Stimulated activated naive B cell treated with anti-CD40 and anti-IgM and Interleukin-4, amounts not matched to agents 10 μg/mL and 1 μg/mL and 100 μg/mL, for 72 hours (primary cell): ENCODE results near the gene SMIM10L2A.

Source experiments
- ATAC-seq, 2 donors: fragments of 150-1000 bp; cut with Tn5 transposase; replicated peaks; 2 replicates each; pipeline ENCODE4 v1.10.0; 2021; ENCODE audit warnings: moderate library complexity in 1 of 2
- DNase-seq: peaks from one replicate; pipeline ENCODE4 v3.0.0; 2021
- H3K27ac Mint-ChIP-seq: one replicate; pipeline ENCODE4 v1.8.0; 2022; ENCODE audit warnings: mild to moderate bottlenecking, mixed read lengths
- H3K27me3 Mint-ChIP-seq, 2 donors: one replicate each; pipeline ENCODE4 v1.8.0; 2022; ENCODE audit warnings: mixed read lengths in 2 of 2
- H3K36me3 Mint-ChIP-seq, 2 donors: one replicate each; pipeline ENCODE4 v1.8.0; 2022; ENCODE audit warnings: mixed read lengths in 2 of 2, mild to moderate bottlenecking in 1 of 2
- H3K4me1 Mint-ChIP-seq, 2 donors: one replicate each; pipeline ENCODE4 v1.8.0; 2022; ENCODE audit warnings: mixed read lengths in 2 of 2, mild to moderate bottlenecking in 1 of 2
- H3K4me3 Mint-ChIP-seq, 2 donors: one replicate each; pipeline ENCODE4 v1.8.0; 2022; ENCODE audit warnings: mild to moderate bottlenecking in 2 of 2, mixed read lengths in 2 of 2, moderate library complexity in 1 of 2
- H3K9me3 Mint-ChIP-seq, 2 donors: one replicate each; pipeline ENCODE4 v1.8.0; 2022; ENCODE audit warnings: mixed read lengths in 2 of 2, mild to moderate bottlenecking in 1 of 2

SMIM10L2A gene

GRCh38 chrX:135421932-135422809 is at the start of gene SMIM10L2A:
Gene SMIM10L2A (plus strand): TSS chrX:135421944. CDS start chrX:135422132, 188 bp downstream.
- H3K27me3 Mint-ChIP-seq = peaks cover 20 to 22% of the 10 kb centered on the region in 2 donors
- DNase-seq (no peak), ATAC-seq (peak; percentile 70 to 77)
- H3K36me3 Mint-ChIP-seq = no peaks in the 10 kb centered on the region
- no peaks in the 10 kb centered on the region for H3K9me3 Mint-ChIP-seq
- peak within 1 kb of the TSS; percentile 47 to 72 for H3K4me3 Mint-ChIP-seq
- peaks cover 0 to 2% of the 10 kb centered on the region in 2 donors for H3K4me1 Mint-ChIP-seq
- no peak within 1 kb of the TSS for H3K27ac Mint-ChIP-seq

GRCh38 chrX:135373357-135373756 is 48.4 kb upstream of the SMIM10L2A start:
- Mint-ChIP-seq H3K9me3 (peaks cover 1 to 5% of the 10 kb centered on the region in 2 donors), H3K4me1 (no peaks in the 10 kb centered on the region), H3K27me3 (peaks cover 0 to 4% of the 10 kb centered on the region in 2 donors), H3K27ac (no peak overlapping the region), H3K36me3 (peaks cover 0 to 2% of the 10 kb centered on the region in 2 donors), H3K4me3 (no peak overlapping the region)
- DNase-seq (no peak), ATAC-seq (no peak)

- no peak overlapping the region for H3K27ac Mint-ChIP-seq
- no peak for DNase-seq
- H3K4me1 Mint-ChIP-seq = no peaks in the 10 kb centered on the region
- H3K27me3 Mint-ChIP-seq = peaks cover 8 to 16% of the 10 kb centered on the region in 2 donors
- no peaks in the 10 kb centered on the region for H3K36me3 Mint-ChIP-seq
- no peak for ATAC-seq
- no peak overlapping the region for H3K4me3 Mint-ChIP-seq
- H3K9me3 Mint-ChIP-seq = no peaks in the 10 kb centered on the region
Measured at GRCh38 chrX:135382260-135382659, 39.5 kb upstream of the SMIM10L2A start.

GRCh38 chrX:135383249-135383648 is 38.5 kb upstream of the SMIM10L2A start:
- ATAC-seq (no peak), DNase-seq (no peak)
- H3K4me3 Mint-ChIP-seq = no peak overlapping the region
- H3K27me3 Mint-ChIP-seq = peaks cover 9 to 21% of the 10 kb centered on the region in 2 donors
- H3K36me3 Mint-ChIP-seq = no peaks in the 10 kb centered on the region
- no peak overlapping the region for H3K27ac Mint-ChIP-seq
- H3K4me1 Mint-ChIP-seq = no peaks in the 10 kb centered on the region
- H3K9me3 Mint-ChIP-seq = no peaks in the 10 kb centered on the region

- Mint-ChIP-seq H3K4me3 (no peak overlapping the region), H3K27me3 (peaks cover 13 to 21% of the 10 kb centered on the region in 2 donors), H3K4me1 (no peaks in the 10 kb centered on the region), H3K36me3 (no peaks in the 10 kb centered on the region), H3K27ac (no peak overlapping the region), H3K9me3 (peaks cover 0 to 3% of the 10 kb centered on the region in 2 donors)
- no peak for ATAC-seq
- no peak for DNase-seq
Measured at GRCh38 chrX:135384161-135384836, 37.4 kb upstream of the SMIM10L2A start.

GRCh38 chrX:135388841-135389240 is 32.9 kb upstream of the SMIM10L2A start:
- DNase-seq = no peak
- peaks cover 0 to 3% of the 10 kb centered on the region in 2 donors for H3K9me3 Mint-ChIP-seq
- no peaks in the 10 kb centered on the region for H3K4me1 Mint-ChIP-seq
- no peak overlapping the region for H3K4me3 Mint-ChIP-seq
- peaks cover 8 to 11% of the 10 kb centered on the region in 2 donors for H3K27me3 Mint-ChIP-seq
- no peak overlapping the region for H3K27ac Mint-ChIP-seq
- no peaks in the 10 kb centered on the region for H3K36me3 Mint-ChIP-seq
- no peak for ATAC-seq

- ATAC-seq = no peak
- Mint-ChIP-seq H3K36me3 (no peaks in the 10 kb centered on the region), H3K4me3 (no peak overlapping the region), H3K4me1 (no peaks in the 10 kb centered on the region), H3K9me3 (peaks cover 0 to 3% of the 10 kb centered on the region in 2 donors), H3K27ac (no peak overlapping the region), H3K27me3 (peaks cover 8 to 11% of the 10 kb centered on the region in 2 donors)
- no peak for DNase-seq
Measured at GRCh38 chrX:135389243-135389642, 32.5 kb upstream of the SMIM10L2A start.

GRCh38 chrX:135389717-135390116 is 32.0 kb upstream of the SMIM10L2A start:
- ATAC-seq = no peak
- H3K27ac Mint-ChIP-seq = no peak overlapping the region
- peaks cover 0 to 3% of the 10 kb centered on the region in 2 donors for H3K9me3 Mint-ChIP-seq
- H3K4me1 Mint-ChIP-seq = no peaks in the 10 kb centered on the region
- H3K27me3 Mint-ChIP-seq = peaks cover 8 to 11% of the 10 kb centered on the region in 2 donors
- no peak overlapping the region for H3K4me3 Mint-ChIP-seq
- H3K36me3 Mint-ChIP-seq = no peaks in the 10 kb centered on the region
- DNase-seq = no peak

GRCh38 chrX:135391734-135392133 is 30.0 kb upstream of the SMIM10L2A start:
- H3K27me3 Mint-ChIP-seq = peaks cover 8 to 11% of the 10 kb centered on the region in 2 donors
- no peak overlapping the region for H3K4me3 Mint-ChIP-seq
- no peaks in the 10 kb centered on the region for H3K4me1 Mint-ChIP-seq

GRCh38 chrX:135393051-135393450 is 28.7 kb upstream of the SMIM10L2A start:
- no peaks in the 10 kb centered on the region for H3K4me1 Mint-ChIP-seq
- H3K27ac Mint-ChIP-seq = no peak overlapping the region
- no peak for ATAC-seq

More at GRCh38 chrX:135391734-135392133, 30.0 kb upstream of the SMIM10L2A start:
- ATAC-seq = no peak
- Mint-ChIP-seq H3K9me3 (peaks cover 0 to 3% of the 10 kb centered on the region in 2 donors), H3K36me3 (no peaks in the 10 kb centered on the region), H3K27ac (no peak overlapping the region)
- DNase-seq = no peak

GRCh38 chrX:135395064-135395463 is 26.7 kb upstream of the SMIM10L2A start:
- Mint-ChIP-seq H3K9me3 (no peaks in the 10 kb centered on the region), H3K36me3 (no peaks in the 10 kb centered on the region), H3K4me3 (no peak overlapping the region), H3K27me3 (peaks cover 0 to 6% of the 10 kb centered on the region in 2 donors), H3K27ac (no peak overlapping the region), H3K4me1 (no peaks in the 10 kb centered on the region)
- DNase-seq = no peak
- ATAC-seq = no peak

More at GRCh38 chrX:135393051-135393450, 28.7 kb upstream of the SMIM10L2A start:
- H3K9me3 Mint-ChIP-seq = peaks cover 0 to 3% of the 10 kb centered on the region in 2 donors
- no peaks in the 10 kb centered on the region for H3K36me3 Mint-ChIP-seq
- H3K4me3 Mint-ChIP-seq = no peak overlapping the region
- peaks cover 0 to 11% of the 10 kb centered on the region in 2 donors for H3K27me3 Mint-ChIP-seq
- DNase-seq = no peak

- H3K4me3 Mint-ChIP-seq = no peak overlapping the region
- DNase-seq = no peak
- H3K36me3 Mint-ChIP-seq = no peaks in the 10 kb centered on the region
- ATAC-seq = no peak
- H3K27me3 Mint-ChIP-seq = peaks cover 0 to 6% of the 10 kb centered on the region in 2 donors
- no peaks in the 10 kb centered on the region for H3K9me3 Mint-ChIP-seq
- H3K27ac Mint-ChIP-seq = no peak overlapping the region
- no peaks in the 10 kb centered on the region for H3K4me1 Mint-ChIP-seq
Measured at GRCh38 chrX:135396109-135396508, 25.6 kb upstream of the SMIM10L2A start.

- no peaks in the 10 kb centered on the region for H3K9me3 Mint-ChIP-seq
- H3K4me3 Mint-ChIP-seq = no peak overlapping the region
- H3K27ac Mint-ChIP-seq = no peak overlapping the region
- ATAC-seq = no peak
- H3K27me3 Mint-ChIP-seq = peaks cover 0 to 6% of the 10 kb centered on the region in 2 donors
- H3K36me3 Mint-ChIP-seq = no peaks in the 10 kb centered on the region
- no peak for DNase-seq
- no peaks in the 10 kb centered on the region for H3K4me1 Mint-ChIP-seq
Measured at GRCh38 chrX:135396566-135396965, 25.2 kb upstream of the SMIM10L2A start.

- H3K4me3 Mint-ChIP-seq = no peak overlapping the region
- DNase-seq = no peak
- H3K9me3 Mint-ChIP-seq = no peaks in the 10 kb centered on the region
- no peak overlapping the region for H3K27ac Mint-ChIP-seq
- H3K27me3 Mint-ChIP-seq = peaks cover 0 to 6% of the 10 kb centered on the region in 2 donors
- H3K36me3 Mint-ChIP-seq = no peaks in the 10 kb centered on the region
- no peak for ATAC-seq
- H3K4me1 Mint-ChIP-seq = no peaks in the 10 kb centered on the region
Measured at GRCh38 chrX:135397652-135398051, 24.1 kb upstream of the SMIM10L2A start.
